GM12891 (cell line): ENCODE data around the gene RNF133.

Experiments used
- DNase-seq: peaks from one replicate; pipeline ENCODE4 v3.0.0; 2011; ENCODE audit warnings: low spot score; ENCODE audit not compliant: insufficient read length
- FAIRE-seq: peaks from 2 replicates; lab custom pipeline; 2011; peaks lifted over from hg19 to GRCh38; lab: Jason Lieb, UNC
- PAX5 ChIP-seq: IDR thresholded peaks from 2 replicates; pipeline ENCODE4 v1.6.1; 2011; ENCODE audit warnings: low read length, moderate library complexity, mild to moderate bottlenecking; ENCODE audit not compliant: insufficient read depth, severe bottlenecking
- POLR2A ChIP-seq: IDR thresholded peaks from 2 replicates; pipeline ENCODE4 v1.6.1; 2011; ENCODE audit warnings: low read depth, low read length, control low read depth
- POLR2AphosphoS5 ChIP-seq: IDR thresholded peaks from 2 replicates; pipeline ENCODE4 v1.6.1; 2011; ENCODE audit warnings: low read depth, low read length, control low read depth
- POU2F2 ChIP-seq: IDR thresholded peaks from 2 replicates; pipeline ENCODE4 v1.6.1; 2011; ENCODE audit warnings: low read depth, mild to moderate bottlenecking, control low read depth, low read length, moderate library complexity
- SPI1 ChIP-seq: IDR thresholded peaks from 2 replicates; pipeline ENCODE4 v1.6.1; 2011; ENCODE audit warnings: low read depth, low read length, control low read depth
- TAF1 ChIP-seq: IDR thresholded peaks from 2 replicates; pipeline ENCODE4 v1.6.1; 2011; ENCODE audit warnings: low read depth, low read length, control low read depth

Gene RNF133

DNA sequence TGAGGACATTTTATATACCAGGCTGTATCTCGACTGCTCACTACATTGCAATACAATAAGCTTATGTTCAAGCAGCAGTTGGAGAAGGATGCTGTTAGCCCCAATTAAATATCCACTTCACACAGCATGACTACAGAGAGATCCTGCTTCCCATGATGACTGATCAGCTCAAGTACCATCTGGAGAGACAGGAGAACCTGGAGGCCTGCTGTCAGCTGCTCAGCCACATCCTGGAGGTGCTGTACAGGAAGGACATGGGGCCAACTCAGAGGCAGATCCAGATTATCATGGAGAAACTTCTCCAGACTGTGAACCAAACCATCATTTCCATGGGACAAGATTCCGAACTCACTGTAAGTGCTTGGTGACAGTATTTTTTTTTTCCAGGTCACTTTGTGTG lies 22.5 kb downstream of the RNF133 start:
- FAIRE-seq (no peak), DNase-seq (no peak)

DNA sequence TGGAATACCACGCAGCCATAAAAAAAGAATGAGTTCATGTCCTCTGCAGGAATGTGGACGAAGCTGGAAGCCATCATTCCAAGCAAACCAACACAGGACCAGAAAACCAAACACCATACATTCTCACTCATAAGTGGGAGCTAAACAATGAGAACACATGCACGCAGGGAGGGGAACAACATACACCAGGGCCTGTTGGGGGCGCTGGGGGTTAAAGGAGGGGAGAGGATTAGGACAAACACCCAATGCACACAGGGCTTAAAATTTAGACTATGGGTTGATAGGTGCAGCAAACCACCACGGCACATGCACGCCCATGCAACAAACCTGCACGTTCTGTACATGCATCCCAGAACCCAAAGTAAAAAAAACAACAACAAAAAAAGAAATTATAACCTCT lies 23.3 kb downstream of the RNF133 start:
- FAIRE-seq (no peak), DNase-seq (no peak)
- TF ChIP-seq POLR2AphosphoS5 (no peak), POU2F2 (no peak), POLR2A (no peak), SPI1 (no peak), TAF1 (no peak), PAX5 (no peak)

More for the DNA sequence above, 22.5 kb downstream of the RNF133 start:
- no peak for TF ChIP-seq POLR2AphosphoS5
- TF ChIP-seq SPI1, result no peak
- no peak for TF ChIP-seq POLR2A
- no peak for TF ChIP-seq PAX5
- TF ChIP-seq TAF1, result no peak
- TF ChIP-seq POU2F2, result no peak

DNA sequence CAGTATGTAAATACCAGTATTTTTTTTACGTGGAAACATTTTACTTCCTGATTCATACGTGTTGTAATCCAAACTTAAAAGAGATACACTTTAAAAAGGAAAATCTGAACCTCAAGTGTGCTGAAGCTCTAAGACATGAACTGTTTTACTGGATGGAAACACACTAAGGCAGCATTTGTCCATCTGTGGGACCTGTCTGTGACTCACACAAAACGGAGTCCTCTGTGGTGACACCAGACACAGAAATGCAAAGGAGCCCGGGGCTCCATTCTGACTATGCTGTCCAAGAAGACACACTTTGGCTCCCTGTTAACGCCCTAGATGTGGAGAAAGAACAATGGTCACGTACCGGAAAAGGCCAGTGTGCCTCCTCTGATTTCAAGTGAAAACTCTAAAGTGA lies 23.9 kb downstream of the RNF133 start:
- DNase-seq (no peak), FAIRE-seq (no peak)
- no peak for TF ChIP-seq SPI1
- no peak for TF ChIP-seq POU2F2
- no peak for TF ChIP-seq POLR2AphosphoS5
- no peak for TF ChIP-seq PAX5
- no peak for TF ChIP-seq TAF1
- TF ChIP-seq POLR2A, result no peak

- FAIRE-seq (no peak), DNase-seq (no peak)
- TF ChIP-seq POLR2AphosphoS5, result no peak
- no peak for TF ChIP-seq TAF1
- no peak for TF ChIP-seq POU2F2
- TF ChIP-seq PAX5, result no peak
- TF ChIP-seq SPI1, result no peak
- no peak for TF ChIP-seq POLR2A
Measured at GRCh38 chr7:122674502-122674901, 24.4 kb downstream of the RNF133 start.

DNA sequence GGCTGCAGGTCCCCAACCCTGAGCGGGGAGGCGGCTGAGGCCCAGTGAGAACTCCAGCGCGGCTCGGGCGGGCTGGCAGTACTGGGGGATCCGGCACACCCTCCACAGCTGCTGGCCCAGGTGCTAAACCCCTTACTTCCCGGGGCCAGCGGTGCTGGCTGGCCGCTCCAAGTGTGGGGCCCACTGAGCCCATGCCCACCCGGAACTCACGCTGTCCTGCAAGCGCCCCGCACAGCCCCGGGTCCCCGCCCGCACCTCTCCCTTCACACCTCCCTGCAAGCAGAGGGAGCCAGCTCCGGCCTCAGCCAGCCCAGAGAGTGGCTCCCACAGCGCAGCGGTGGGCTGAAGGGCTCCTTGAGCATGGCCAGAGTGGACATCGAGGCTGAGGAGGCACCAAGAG lies 25.0 kb downstream of the RNF133 start:
- no peak for TF ChIP-seq SPI1
- TF ChIP-seq POU2F2, result no peak
- no peak for TF ChIP-seq POLR2AphosphoS5
- no peak for TF ChIP-seq POLR2A
- no peak for TF ChIP-seq TAF1
- no peak for TF ChIP-seq PAX5
- DNase-seq (no peak), FAIRE-seq (no peak)

DNA sequence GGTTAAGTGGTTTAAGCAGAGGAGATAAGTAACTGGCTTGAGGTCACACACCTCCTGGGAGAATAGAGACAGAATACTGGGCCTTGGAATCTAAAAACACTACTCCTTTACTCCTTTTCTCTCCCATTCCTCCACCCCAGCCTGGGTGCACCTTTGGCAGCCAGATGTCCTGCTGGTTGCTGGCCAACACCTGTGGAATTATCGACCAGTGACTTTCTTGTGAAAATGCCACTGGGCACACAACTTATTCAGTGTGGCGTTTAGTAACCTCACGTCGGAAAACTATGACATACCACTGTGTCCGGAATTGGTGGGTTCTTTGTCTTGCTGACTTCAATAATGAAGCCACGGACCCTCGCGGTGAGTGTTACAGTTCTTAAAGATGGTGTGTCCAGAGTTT lies 26.4 kb downstream of the RNF133 start:
- FAIRE-seq (no peak), DNase-seq (no peak)
- TF ChIP-seq PAX5, result no peak
- TF ChIP-seq POLR2A, result no peak
- TF ChIP-seq SPI1, result no peak
- no peak for TF ChIP-seq POU2F2
- TF ChIP-seq TAF1, result no peak
- TF ChIP-seq POLR2AphosphoS5, result no peak

DNA sequence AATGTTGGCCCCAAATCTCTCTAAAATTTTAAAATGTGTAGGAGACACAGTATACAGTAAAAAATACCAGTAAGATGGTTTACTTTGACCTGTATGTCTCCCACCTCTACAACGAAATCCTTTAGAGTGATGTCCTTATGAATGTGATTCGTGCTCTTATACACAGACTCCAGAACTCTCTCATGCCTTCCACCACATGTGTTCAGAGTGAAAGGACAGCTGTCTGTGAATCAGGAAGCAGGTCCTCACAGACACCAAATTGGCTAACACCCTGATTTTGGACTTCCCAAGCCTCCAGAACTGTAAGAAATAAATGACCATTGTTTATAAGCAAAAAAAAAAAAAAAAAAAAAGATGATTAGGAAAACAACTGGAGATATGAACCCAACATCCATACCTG lies 35.2 kb downstream of the RNF133 start:
- TF ChIP-seq TAF1 (no peak), PAX5 (no peak), POLR2AphosphoS5 (no peak), POLR2A (no peak), SPI1 (no peak), POU2F2 (no peak)
- no peak for FAIRE-seq
- DNase-seq, result no peak

DNA sequence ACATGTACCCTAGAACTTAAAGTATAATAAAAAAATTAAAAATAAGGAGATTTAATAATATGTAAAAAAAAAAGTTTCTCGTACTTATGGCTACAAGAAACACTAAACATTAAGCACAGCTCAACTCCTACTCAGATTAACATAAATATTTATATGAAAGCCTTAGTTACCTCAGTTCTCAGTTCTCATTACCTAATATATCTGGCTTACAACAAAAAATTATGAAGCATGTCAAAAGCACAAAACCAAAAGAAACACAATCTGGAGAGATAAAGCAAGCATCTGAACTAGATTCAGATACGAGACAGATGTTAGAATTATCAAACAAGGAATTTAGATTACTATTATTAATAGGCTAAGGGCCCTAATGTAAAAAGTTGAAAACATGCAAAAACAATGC lies 40.1 kb downstream of the RNF133 start:
- TF ChIP-seq POU2F2 (no peak), TAF1 (no peak), SPI1 (no peak), PAX5 (no peak), POLR2AphosphoS5 (no peak), POLR2A (no peak)
- DNase-seq (no peak), FAIRE-seq (no peak)

GRCh38 chr7:122653685-122654084 lies 45.2 kb downstream of the RNF133 start:
- FAIRE-seq, result no peak
- DNase-seq, result no peak
- TF ChIP-seq POLR2A (no peak), POU2F2 (no peak), TAF1 (no peak), SPI1 (no peak), PAX5 (no peak), POLR2AphosphoS5 (no peak)

- FAIRE-seq, result no peak
- no peak for TF ChIP-seq TAF1
- no peak for DNase-seq
Measured at GRCh38 chr7:122652876-122653275, 46.0 kb downstream of the RNF133 start.
